DMS53 treated with DMSO at 0.1 percent for 48 hours (cell line): Measurements from ENCODE around the gene SPEG.

Experiments used
- DNase-seq: peaks from one replicate; lab custom pipeline; 2025; ENCODE audit not compliant: unreplicated experiment; lab: John Stamatoyannopoulos, UW

The SPEG gene

GRCh38 chr2:219493086-219493485, 58.4 kb downstream of the SPEG start:
- DNase-seq, result no peak

- no peak for DNase-seq
Observed at GRCh38 chr2:219494952-219495530, 60.4 kb downstream of the SPEG start.

- peak; percentile 40 for DNase-seq
Observed at GRCh38 chr2:219495531-219496122, 61.0 kb downstream of the SPEG start.

- DNase-seq, result no peak
Observed at GRCh38 chr2:219496247-219496824, 61.7 kb downstream of the SPEG start.

GRCh38 chr2:219496825-219497494, 62.3 kb downstream of the SPEG start:
- DNase-seq, result peak; percentile 19

- DNase-seq, result peak; percentile 31
Observed at GRCh38 chr2:219497495-219498279, 63.0 kb downstream of the SPEG start.

GRCh38 chr2:219498280-219499057, 63.8 kb downstream of the SPEG start, which contains the start of gene GMPPA:
GMPPA (plus strand) TSS chr2:219498891; CDS start chr2:219499976, 1,085 bp downstream.
- DNase-seq, result peak; percentile 92

GRCh38 chr2:219499058-219499307, 64.3 kb downstream of the SPEG start:
- DNase-seq, result no peak

- no peak for DNase-seq
Observed at GRCh38 chr2:219499555-219499954, 64.9 kb downstream of the SPEG start.

GRCh38 chr2:219500135-219500534, 65.5 kb downstream of the SPEG start:
- no peak for DNase-seq

- DNase-seq, result no peak
Observed at GRCh38 chr2:219501849-219502248, 67.2 kb downstream of the SPEG start.

- DNase-seq, result no peak
Observed at GRCh38 chr2:219502618-219503017, 68.0 kb downstream of the SPEG start.

- DNase-seq, result no peak
Observed at GRCh38 chr2:219505585-219505984, 70.9 kb downstream of the SPEG start.

GRCh38 chr2:219506153-219506801, 71.6 kb downstream of the SPEG start:
- DNase-seq, result no peak

- DNase-seq, result no peak
Observed at GRCh38 chr2:219506802-219507526, 72.3 kb downstream of the SPEG start.

GRCh38 chr2:219507581-219508443, 73.2 kb downstream of the SPEG start:
- DNase-seq, result no peak

GRCh38 chr2:219508444-219508734, 73.7 kb downstream of the SPEG start:
- DNase-seq, result no peak

GRCh38 chr2:219508971-219509779, 74.5 kb downstream of the SPEG start:
- no peak for DNase-seq
